Heart left ventricle (tissue), 13 donors: ENCODE measurements around the gene HSD3B2.

Experiments
- CTCF ChIP-seq, 12 donors: fragments of 200-600 bp; sonication (generic) in 4 of 12; IDR thresholded peaks; one replicate each; pipeline versions ENCODE4 v1.5.0 to v1.8.0; 2018 to 2022; ENCODE audit warnings: antibody characterized with exemption in 12 of 12, mild to moderate bottlenecking in 5 of 12
- POLR2A ChIP-seq, 2 donors: fragments of 450-650 bp; IDR thresholded peaks; one replicate each; pipeline ENCODE4 v1.6.1; 2017; ENCODE audit warnings: antibody characterized with exemption in 2 of 2, mild to moderate bottlenecking in 2 of 2, moderate library complexity in 2 of 2
- donor health status: ischemic (EF 13 %, LVEDD 7.1; RV severe dilation, severe dysfunction).
- donor health status: DM: no; HTN: yes; CAD: no.
- donor health status: DM: no; HTN: no; CAD: no.
- donor health status: ischemic (EF 25% LVEDD 6.9; RV normal size, moderate dysfunction).
- donor health status: ischemic (EF 25% LVEDD 5.7; RV mildly dilated, moderate dysfunction).
- donor health status: ischemic (EF 35%, LVEDD 5.7; RV mildly dilated, moderate dysfunction).
- donor health status: nonischemic (EF 11% LVEDD 7.7; RV severe dilation, severe dysfunction).
- donor health status: DM: yes; HTN: yes; CAD: no.
- donor health status: PGD.
- donor health status: ischemic (EF 29% LVEDD 5.4; RV normal size, mild dysfunction).
- donor health status: nonischemic (EF 23%, LVEDD 6.1; RV moderate dilation, normal function).

- no peak for TF ChIP-seq CTCF (IDR thresholded peaks at IDR 0.05)
- TF ChIP-seq POLR2A (IDR thresholded peaks at IDR 0.05) = no peak
Observed at GRCh38 chr1:119375366-119375765, 39.6 kb upstream of the HSD3B2 start.
